Endothelial cell of umbilical vein (primary cell): ENCODE measurements around the gene DRC7. TPM values are rescaled to one million over a fixed set of nuclear protein-coding genes. Genes with fewer than 3 reads are reported as not detected.

Experiments
- BruUV-seq: library from RNA; stranded (reverse); fragments of 400-500 nt; replicated peaks from 2 replicates; lab custom pipeline; 2021; lab: Mats Ljungman, UMichigan
- CTCF ChIA-PET: fragments of 300-600, 350-600 bp; sonication (Branson Sonifier 250); formaldehyde crosslinking; loops from one replicate; lab custom pipeline; 2021; ENCODE audit warnings: antibody characterized with exemption, inconsistent platforms; lab: Charles Lee
- POLR2A ChIA-PET: fragments of 300-600, 350-600 bp; sonication (Branson Sonifier 250); formaldehyde crosslinking; loops from one replicate; lab custom pipeline; 2021; ENCODE audit warnings: antibody characterized with exemption, inconsistent platforms; lab: Charles Lee
- DNase-seq: peaks from one replicate; pipeline ENCODE4 v3.0.0-alpha.2; 2011; ENCODE audit warnings: low read depth, low spot score
- FAIRE-seq: peaks from 2 replicates; lab custom pipeline; 2011; peaks lifted over from hg19 to GRCh38; lab: Jason Lieb, UNC
- H2AFZ ChIP-seq: 2 replicates; pipeline ENCODE4 v1.6.0; 2012; ENCODE audit warnings: low read depth, low read length, control low read depth, inconsistent platforms
- H3K27ac ChIP-seq: 2 replicates; pipeline ENCODE4 v1.5.1; 2011; ENCODE audit warnings: low read depth, mild to moderate bottlenecking, control low read depth, low read length, moderate library complexity; ENCODE audit not compliant: insufficient read depth
- H3K27me3 ChIP-seq, 2 experiments: 2 replicates each; pipeline versions ENCODE4 v1.6.0 to v1.6.1; 2011; ENCODE audit warnings: low read length in 2 of 2, mixed read lengths in 1 of 2; ENCODE audit not compliant: control insufficient read depth in 2 of 2, insufficient read depth in 2 of 2
- H3K36me3 ChIP-seq, 2 experiments: 2 replicates in 1 of 2; 3 replicates in 1 of 2; pipeline ENCODE4 v1.5.1; 2011; ENCODE audit warnings: low read length in 2 of 2, mild to moderate bottlenecking in 1 of 2, moderate library complexity in 1 of 2; ENCODE audit not compliant: control insufficient read depth in 2 of 2, insufficient read depth in 2 of 2; ENCODE audit errors: extremely low read depth in 1 of 2
- H3K4me1 ChIP-seq: 3 replicates; pipeline ENCODE4 v1.5.1; 2011; ENCODE audit warnings: mild to moderate bottlenecking, low read length; ENCODE audit not compliant: control insufficient read depth, insufficient read depth; ENCODE audit errors: extremely low read depth
- H3K4me2 ChIP-seq: 2 replicates; pipeline ENCODE4 v1.6.1; 2011; ENCODE audit warnings: low read length, control low read depth, mixed read lengths; ENCODE audit not compliant: insufficient read depth
- H3K4me3 ChIP-seq, 3 experiments: fragments of 200-600 bp in 1 of 3; sonication (generic), shearing (Covaris generic) in 1 of 3; replicated peaks in 1 of 3; 2 replicates each; pipeline ENCODE4 v1.5.1; 2011 to 2016; ENCODE audit warnings: control low read depth in 3 of 3, low read length in 3 of 3, mild to moderate bottlenecking in 2 of 3, inconsistent platforms in 1 of 3, low read depth in 1 of 3, moderate library complexity in 1 of 3; ENCODE audit not compliant: insufficient read depth in 1 of 3
- H3K79me2 ChIP-seq: 2 replicates; pipeline ENCODE4 v1.6.0; 2012; ENCODE audit warnings: low read length, inconsistent platforms; ENCODE audit not compliant: control insufficient read depth, insufficient read depth
- H3K9ac ChIP-seq: replicated peaks from 2 replicates; pipeline ENCODE3; 2011; ENCODE audit warnings: low read length, control low read depth; ENCODE audit not compliant: insufficient read depth; ENCODE audit errors: extremely low read depth
- H3K9me1 ChIP-seq: replicated peaks from 3 replicates; pipeline ENCODE4 v1.6.0; 2011; ENCODE audit warnings: mild to moderate bottlenecking, low read length; ENCODE audit not compliant: control insufficient read depth, insufficient read depth; ENCODE audit errors: extremely low read depth
- H3K9me3 ChIP-seq: replicated peaks from 2 replicates; pipeline ENCODE4 v1.5.1; 2012; ENCODE audit warnings: low read length, inconsistent platforms; ENCODE audit not compliant: control insufficient read depth, insufficient read depth
- H4K20me1 ChIP-seq: replicated peaks from 2 replicates; pipeline ENCODE3; 2011; ENCODE audit warnings: mild to moderate bottlenecking, low read length; ENCODE audit not compliant: control insufficient read depth, insufficient read depth; ENCODE audit errors: extremely low read depth
- EZH2 ChIP-seq: IDR thresholded peaks from 2 replicates; pipeline ENCODE4 v1.6.1; 2012; ENCODE audit warnings: borderline replicate concordance, low read depth, mild to moderate bottlenecking, moderate library complexity, low read length, inconsistent platforms; ENCODE audit not compliant: severe bottlenecking
- FOS ChIP-seq: IDR thresholded peaks from 2 replicates; pipeline ENCODE4 v1.6.1; 2011; ENCODE audit warnings: mild to moderate bottlenecking, low read length, moderate library complexity, borderline replicate concordance; ENCODE audit not compliant: insufficient read depth
- GATA2 ChIP-seq: IDR thresholded peaks from 2 replicates; pipeline ENCODE4 v1.7.0; 2011; ENCODE audit warnings: low read depth, mild to moderate bottlenecking, moderate library complexity, mixed read lengths, low read length; ENCODE audit not compliant: insufficient read length, insufficient read depth
- JUN ChIP-seq: IDR thresholded peaks from 2 replicates; pipeline ENCODE4 v1.6.1; 2011; ENCODE audit warnings: borderline replicate concordance, low read depth; ENCODE audit not compliant: insufficient read length, insufficient read depth
- MYC ChIP-seq: IDR thresholded peaks from one replicate; pipeline ENCODE4 v1.6.1; 2011; ENCODE audit warnings: mild to moderate bottlenecking, low read depth, low read length
- POLR2A ChIP-seq: IDR thresholded peaks from 2 replicates; pipeline ENCODE4 v1.6.1; 2012; ENCODE audit warnings: low read depth, mild to moderate bottlenecking, control low read depth, low read length
- POLR2AphosphoS5 ChIP-seq: IDR thresholded peaks from 2 replicates; pipeline ENCODE4 v1.6.1; 2012; ENCODE audit warnings: low read depth, mild to moderate bottlenecking, control low read depth, low read length, moderate library complexity; ENCODE audit not compliant: insufficient read depth
- dilution Hi-C: fragments of 300-500 bp; cut with MboI; formaldehyde crosslinking; loops from one replicate; pipeline ENCODE4 v1.15.0; 2019; ENCODE audit warnings: low sequenced_read_pairs; ENCODE audit not compliant: extremely low pct_ligation_motif_present
- intact Hi-C: fragments of 100-400 bp; cut with micrococcal nuclease; formaldehyde crosslinking; loops from one replicate; pipeline ENCODE4 v1.10.0; 2022
- polyA plus RNA-seq, 4 experiments: library from polyadenylated mRNA; depleted of rRNA in 3 of 4; stranded (reverse) in 3 of 4; unstranded in 1 of 4; fragments of >200 nt; gene quantifications; 2 replicates each; pipeline versions ENCODE4 v1.2.1 to v1.2.3, GENCODE V29; 2011 to 2012; ENCODE audit warnings: missing spikeins in 1 of 4
- total RNA-seq: library from RNA; stranded (reverse); gene quantifications from 2 replicates; pipeline ENCODE4 v1.2.3, GENCODE V29; 2021
- TF ChIP-seq, protein P1 (sequence below): IDR thresholded peaks from 2 replicates; pipeline ENCODE4 v1.6.1; 2011; ENCODE audit not compliant: insufficient read depth, insufficient read length
- TF ChIP-seq, protein P2 (sequence below), 2 donors: IDR thresholded peaks; 1 replicate in 1 of 2; 2 replicates in 1 of 2; pipeline ENCODE4 v1.5.1; 2011; ENCODE audit warnings: low read length in 2 of 2, mild to moderate bottlenecking in 2 of 2, moderate library complexity in 2 of 2, control low read depth in 1 of 2, inconsistent platforms in 1 of 2, low read depth in 1 of 2; ENCODE audit not compliant: insufficient read depth in 1 of 2; ENCODE audit errors: extremely low read depth in 1 of 2

The DRC7 gene
- total and polyA plus RNA-seq, 2 donors (not counting 3 experiments of a cell fraction or from before 2014, with no cell fraction given) = 0.13 to 0.77 TPM

DNA sequence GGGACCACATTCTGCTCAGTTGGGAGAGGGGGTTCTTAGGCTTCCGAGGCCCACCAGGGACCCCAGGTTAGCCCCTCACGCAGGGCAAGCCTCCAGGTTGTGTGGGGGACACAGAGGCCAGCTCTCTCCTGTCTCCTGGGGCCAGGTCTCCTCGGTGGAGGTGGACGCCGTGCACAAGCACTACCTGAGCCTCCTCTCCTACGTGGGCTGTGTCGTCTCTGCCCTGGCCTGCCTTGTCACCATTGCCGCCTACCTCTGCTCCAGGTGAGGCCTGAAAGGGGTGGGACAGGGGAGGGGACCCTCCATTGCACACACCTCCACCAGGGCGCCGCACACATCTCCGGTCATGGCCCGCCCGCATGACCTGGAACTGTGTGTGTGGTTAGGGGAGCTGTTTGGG is 37.4 kb upstream of the DRC7 start:
- Histone ChIP-seq H3K36me3 (peaks cover 2 to 3% of the 10 kb centered on the region in 2 experiments), H3K79me2 (no peaks in the 10 kb centered on the region), H3K9ac (no peak overlapping the region), H4K20me1 (no peaks in the 10 kb centered on the region), H3K4me1 (peaks cover 20% of the 10 kb centered on the region), H3K9me3 (no peaks in the 10 kb centered on the region), H3K4me2 (no peak overlapping the region), H3K4me3 (no peak overlapping the region), H3K9me1 (no peaks in the 10 kb centered on the region), H2AFZ (no peak overlapping the region), H3K27me3 (no peaks in the 10 kb centered on the region), H3K27ac (no peak overlapping the region)
- no TSS peak for BruUV-seq
- TF ChIP-seq EZH2 (no peak), GATA2 (no peak), MYC (no peak), JUN (no peak), FOS (no peak), POLR2A (no peak), POLR2AphosphoS5 (no peak)
- TF ChIP-seq, protein P1, sequence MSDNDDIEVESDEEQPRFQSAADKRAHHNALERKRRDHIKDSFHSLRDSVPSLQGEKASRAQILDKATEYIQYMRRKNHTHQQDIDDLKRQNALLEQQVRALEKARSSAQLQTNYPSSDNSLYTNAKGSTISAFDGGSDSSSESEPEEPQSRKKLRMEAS = no peak
- TF ChIP-seq, protein P2, sequence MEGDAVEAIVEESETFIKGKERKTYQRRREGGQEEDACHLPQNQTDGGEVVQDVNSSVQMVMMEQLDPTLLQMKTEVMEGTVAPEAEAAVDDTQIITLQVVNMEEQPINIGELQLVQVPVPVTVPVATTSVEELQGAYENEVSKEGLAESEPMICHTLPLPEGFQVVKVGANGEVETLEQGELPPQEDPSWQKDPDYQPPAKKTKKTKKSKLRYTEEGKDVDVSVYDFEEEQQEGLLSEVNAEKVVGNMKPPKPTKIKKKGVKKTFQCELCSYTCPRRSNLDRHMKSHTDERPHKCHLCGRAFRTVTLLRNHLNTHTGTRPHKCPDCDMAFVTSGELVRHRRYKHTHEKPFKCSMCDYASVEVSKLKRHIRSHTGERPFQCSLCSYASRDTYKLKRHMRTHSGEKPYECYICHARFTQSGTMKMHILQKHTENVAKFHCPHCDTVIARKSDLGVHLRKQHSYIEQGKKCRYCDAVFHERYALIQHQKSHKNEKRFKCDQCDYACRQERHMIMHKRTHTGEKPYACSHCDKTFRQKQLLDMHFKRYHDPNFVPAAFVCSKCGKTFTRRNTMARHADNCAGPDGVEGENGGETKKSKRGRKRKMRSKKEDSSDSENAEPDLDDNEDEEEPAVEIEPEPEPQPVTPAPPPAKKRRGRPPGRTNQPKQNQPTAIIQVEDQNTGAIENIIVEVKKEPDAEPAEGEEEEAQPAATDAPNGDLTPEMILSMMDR (IDR thresholded peaks at IDR 0.05; ENCODE audit: extremely low read depth in 1 of 2, insufficient read depth in 1 of 2, low read depth in 1 of 2, low read length in 2 of 2) = no peak
- dilution Hi-C loops (no loop called here), intact Hi-C loops (no loop called here)
- DNase-seq = no peak
- ChIA-PET CTCF (no interaction called here), POLR2A (no interaction called here)
- FAIRE-seq = no peak
